H9 (cell line): Measurements from ENCODE around the gene TNKS1BP1. TPM values are rescaled to one million over a fixed set of nuclear protein-coding genes. Genes with fewer than 3 reads are reported as not detected.

ENCODE experiments used
- DNase-seq: peaks from one replicate; pipeline ENCODE4 v3.0.0-alpha.2; 2017
- H2AFZ ChIP-seq: one replicate; pipeline ENCODE4 v1.6.1; 2013; ENCODE audit warnings: mild to moderate bottlenecking, low read length, control low read depth, moderate library complexity
- H2AK5ac ChIP-seq: 2 replicates; pipeline ENCODE4 v1.6.1; 2013; ENCODE audit warnings: low read length, control low read depth, mixed read lengths; ENCODE audit not compliant: insufficient read length
- H2BK120ac ChIP-seq: one replicate; pipeline ENCODE4 v1.6.1; 2013; ENCODE audit warnings: low read depth, mild to moderate bottlenecking, low read length, control low read depth, inconsistent platforms; ENCODE audit not compliant: poor library complexity, severe bottlenecking
- H2BK12ac ChIP-seq: 2 replicates; pipeline ENCODE4 v1.6.1; 2013; ENCODE audit warnings: low read length, control low read depth, mixed read lengths, low read depth; ENCODE audit not compliant: insufficient read length
- H2BK15ac ChIP-seq: 2 replicates; pipeline ENCODE4 v1.6.1; 2013; ENCODE audit warnings: low read depth, low read length, control low read depth
- H2BK20ac ChIP-seq: one replicate; pipeline ENCODE4 v1.6.1; 2013; ENCODE audit warnings: low read depth, mild to moderate bottlenecking, low read length, control low read depth, inconsistent platforms; ENCODE audit not compliant: poor library complexity, severe bottlenecking
- H2BK5ac ChIP-seq: 2 replicates; pipeline ENCODE4 v1.6.1; 2013; ENCODE audit warnings: low read length, control low read depth, mixed read lengths; ENCODE audit not compliant: insufficient read length
- H3K14ac ChIP-seq: 2 replicates; pipeline ENCODE4 v1.6.1; 2013; ENCODE audit warnings: low read length, control low read depth; ENCODE audit not compliant: insufficient read depth
- H3K18ac ChIP-seq: 2 replicates; pipeline ENCODE4 v1.6.1; 2013; ENCODE audit warnings: low read depth, mild to moderate bottlenecking, mixed read lengths, low read length, control low read depth; ENCODE audit not compliant: insufficient read length
- H3K23ac ChIP-seq: 2 replicates; pipeline ENCODE4 v1.6.1; 2013; ENCODE audit warnings: low read length, control low read depth, mixed read lengths, low read depth; ENCODE audit not compliant: insufficient read length
- H3K23me2 ChIP-seq: 2 replicates; pipeline ENCODE4 v1.6.1; 2013; ENCODE audit warnings: low read depth, mild to moderate bottlenecking, mixed read lengths, low read length, control low read depth; ENCODE audit not compliant: insufficient read length, poor library complexity, severe bottlenecking
- H3K27ac ChIP-seq: 2 replicates; pipeline ENCODE4 v1.5.1; 2013; ENCODE audit warnings: low read length, control low read depth, mixed read lengths, low read depth; ENCODE audit not compliant: insufficient read length
- H3K27me3 ChIP-seq: 2 replicates; pipeline ENCODE4 v1.6.1; 2013; ENCODE audit warnings: low read length, control low read depth, inconsistent platforms; ENCODE audit not compliant: insufficient read depth
- H3K4ac ChIP-seq: 2 replicates; pipeline ENCODE4 v1.6.1; 2013; ENCODE audit warnings: low read depth, mild to moderate bottlenecking, control low read depth, inconsistent platforms, low read length, moderate library complexity
- H3K4me1 ChIP-seq: 2 replicates; pipeline ENCODE4 v1.6.1; 2013; ENCODE audit warnings: low read length, control low read depth, inconsistent platforms; ENCODE audit not compliant: insufficient read depth
- H3K4me2 ChIP-seq: 2 replicates; pipeline ENCODE4 v1.6.1; 2013; ENCODE audit warnings: low read length, control low read depth, mixed read lengths; ENCODE audit not compliant: insufficient read length, insufficient read depth
- H3K56ac ChIP-seq: 2 replicates; pipeline ENCODE4 v1.6.1; 2013; ENCODE audit warnings: low read depth, mild to moderate bottlenecking, mixed read lengths, low read length, control low read depth; ENCODE audit not compliant: insufficient read length
- H3K79me1 ChIP-seq: 2 replicates; pipeline ENCODE4 v1.6.1; 2013; ENCODE audit warnings: low read depth, mild to moderate bottlenecking, moderate library complexity, low read length, control low read depth, inconsistent platforms; ENCODE audit not compliant: insufficient read depth, poor library complexity, severe bottlenecking
- H3K79me2 ChIP-seq: 2 replicates; pipeline ENCODE4 v1.6.1; 2013; ENCODE audit warnings: low read length, control low read depth, inconsistent platforms; ENCODE audit not compliant: insufficient read depth
- H3K9ac ChIP-seq: 2 replicates; pipeline ENCODE4 v1.6.1; 2013; ENCODE audit warnings: low read length, control low read depth, mixed read lengths; ENCODE audit not compliant: insufficient read length; ENCODE audit errors: extremely low read depth
- H3K9me3 ChIP-seq: one replicate; pipeline ENCODE4 v1.6.1; 2013; ENCODE audit warnings: low read depth, low read length, inconsistent platforms; ENCODE audit not compliant: control insufficient read depth
- H3T11ph ChIP-seq: one replicate; pipeline ENCODE4 v1.6.1; 2013; ENCODE audit warnings: mild to moderate bottlenecking, low read length, control low read depth, inconsistent platforms
- H4K20me1 ChIP-seq: one replicate; pipeline ENCODE4 v1.6.1; 2013; ENCODE audit not compliant: control insufficient read depth, insufficient read length, insufficient read depth
- H4K5ac ChIP-seq: 2 replicates; pipeline ENCODE4 v1.6.1; 2013; ENCODE audit warnings: low read depth, mild to moderate bottlenecking, mixed read lengths, low read length, control low read depth; ENCODE audit not compliant: insufficient read length
- H4K8ac ChIP-seq: replicated peaks from 2 replicates; pipeline ENCODE4 v1.6.1; 2013; ENCODE audit warnings: low read length, control low read depth, mixed read lengths, low read depth; ENCODE audit not compliant: insufficient read length
- H4K91ac ChIP-seq: 2 replicates; pipeline ENCODE4 v1.6.1; 2013; ENCODE audit warnings: low read depth, mild to moderate bottlenecking, moderate library complexity, mixed read lengths, low read length, control low read depth; ENCODE audit not compliant: insufficient read length
- H3K27ac Mint-ChIP-seq, 3 experiments: 2 replicates in 2 of 3; 3 replicates in 1 of 3; pipeline ENCODE4 v1.8.0; 2020 to 2021; ENCODE audit warnings: mixed read lengths in 3 of 3, mild to moderate bottlenecking in 1 of 3, moderate library complexity in 1 of 3
- H3K27me3 Mint-ChIP-seq: 2 replicates; pipeline ENCODE4 v1.8.0; 2021; ENCODE audit warnings: low read depth, mild to moderate bottlenecking, moderate library complexity, mixed read lengths
- H3K36me3 Mint-ChIP-seq, 3 experiments: 2 replicates in 2 of 3; 3 replicates in 1 of 3; pipeline ENCODE4 v1.8.0; 2020 to 2021; ENCODE audit warnings: low read depth in 3 of 3, mixed read lengths in 3 of 3; ENCODE audit not compliant: insufficient read depth in 1 of 3
- H3K4me1 Mint-ChIP-seq, 2 experiments: 2 replicates each; pipeline ENCODE4 v1.8.0; 2020; ENCODE audit warnings: mixed read lengths in 2 of 2
- H3K4me3 Mint-ChIP-seq, 2 experiments: 2 replicates in 1 of 2; 3 replicates in 1 of 2; pipeline ENCODE4 v1.8.0; 2020 to 2021; ENCODE audit warnings: mild to moderate bottlenecking in 2 of 2, mixed read lengths in 2 of 2, moderate library complexity in 1 of 2
- H3K9me3 Mint-ChIP-seq, 2 experiments: 2 replicates in 1 of 2; 3 replicates in 1 of 2; pipeline ENCODE4 v1.8.0; 2020; ENCODE audit warnings: mild to moderate bottlenecking in 2 of 2, mixed read lengths in 2 of 2, moderate library complexity in 1 of 2
- CTCF ChIP-seq: fragments of 200-600 bp; sonication (generic); conservative IDR thresholded peaks from 3 replicates; pipeline ENCODE4 v1.8.0; 2021; ENCODE audit warnings: antibody characterized with exemption, mild to moderate bottlenecking
- WGBS: extraction: QIAGEN DNeasy Blood & Tissue Kit; methylation state at CpG from one replicate; pipeline ENCODE4 v1.1.7; 2013; ENCODE audit warnings: missing lambda C conversion rate, low lambda C conversion rate, mixed read lengths; ENCODE audit not compliant: insufficient read length; ENCODE audit errors: extremely low coverage; 5-methylcytosine and 5-hydroxymethylcytosine counted together
- total RNA-seq: library from RNA; stranded (reverse); gene quantifications from 2 replicates; pipeline ENCODE4 v1.2.1, GENCODE V29; 2021

The TNKS1BP1 gene
- total RNA-seq, 1 experiment from 2014 or later = 130 TPM

DNA sequence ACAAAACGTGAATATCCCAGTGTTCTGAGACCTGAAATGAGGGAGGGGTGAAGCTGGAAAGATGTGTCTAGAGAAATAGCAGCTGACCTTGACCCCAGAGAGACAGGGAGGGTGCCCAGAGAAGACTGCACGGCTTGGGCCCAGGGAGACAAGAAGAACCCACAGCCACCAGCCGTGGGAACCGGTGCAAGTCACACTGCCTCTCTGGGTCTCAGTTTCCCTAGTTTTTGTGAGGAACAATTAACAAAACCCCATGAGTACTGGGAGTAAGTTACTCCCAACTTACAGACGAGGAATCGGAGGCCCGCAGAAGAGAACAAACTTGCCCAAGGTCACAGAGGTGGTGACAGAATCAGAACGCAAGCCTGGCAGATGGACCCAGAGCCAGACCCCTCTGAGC is 19.2 kb downstream of the TNKS1BP1 start:
- no peak overlapping the region for H3K18ac ChIP-seq
- no peak overlapping the region for H2BK15ac ChIP-seq
- H2BK120ac ChIP-seq = no peak overlapping the region
- H4K91ac ChIP-seq = no peak overlapping the region
- Mint-ChIP-seq H3K9me3 (peaks cover 0 to 2% of the 10 kb centered on the region in 2 experiments; a peak in 2 of 5 replicates), H3K36me3 (peaks cover 63 to 73% (median 63%) of the 10 kb centered on the region in 3 experiments), H3K27ac (peak overlapping the region in 2 of 3 experiments; percentile 10 to 40; a peak in 2 of 7 replicates), H3K4me1 (peaks cover 13 to 27% of the 10 kb centered on the region in 2 experiments), H3K27me3 (no peaks in the 10 kb centered on the region), H3K4me3 (no peak overlapping the region)
- H3K14ac ChIP-seq = no peak overlapping the region
- no peaks in the 10 kb centered on the region for H3K9me3 ChIP-seq
- H3K79me2 ChIP-seq = peaks cover 6% of the 10 kb centered on the region; the same call in 1 of the 2 replicates
- no peak overlapping the region for H2AK5ac ChIP-seq
- no peak overlapping the region for H2BK5ac ChIP-seq
- H3K4ac ChIP-seq = no peak overlapping the region
- H3K79me1 ChIP-seq = no peaks in the 10 kb centered on the region
- H3T11ph ChIP-seq = no peak overlapping the region
- no peak overlapping the region for H2BK20ac ChIP-seq
- H3K27ac ChIP-seq = no peak overlapping the region
- H3K56ac ChIP-seq = no peak overlapping the region
- no peak overlapping the region for H2BK12ac ChIP-seq
- no peaks in the 10 kb centered on the region for H3K27me3 ChIP-seq
- H3K4me1 ChIP-seq = peaks cover under 1% of the 10 kb centered on the region; the same call in 1 of the 2 replicates
- H4K5ac ChIP-seq = no peak overlapping the region
- H2AFZ ChIP-seq = no peak overlapping the region
- H3K23ac ChIP-seq = no peak overlapping the region
- TF ChIP-seq CTCF = no peak
- H3K9ac ChIP-seq = no peak overlapping the region
- H4K20me1 ChIP-seq = no peaks in the 10 kb centered on the region
- no peak overlapping the region for H4K8ac ChIP-seq
- H3K4me2 ChIP-seq = no peak overlapping the region
- DNase-seq = no peak
- no CpG with 5 or more reads among the region's 8 CpGs for WGBS
- no peaks in the 10 kb centered on the region for H3K23me2 ChIP-seq
